GM18498 (cell line): ENCODE data around the gene OTOP1.
"Not testable (repeated sequence)": the region's sequence is repeated elsewhere in the genome, so short reads cannot be mapped to it uniquely, and the experiment has no call there.

Experiments
- ATAC-seq: cut with Tn5 transposase; IDR thresholded peaks from one replicate; pipeline ENCODE4 v1.9.1; 2021; ENCODE audit warnings: mild to moderate bottlenecking, moderate library complexity; ENCODE audit not compliant: unreplicated experiment

OTOP1 gene

DNA sequence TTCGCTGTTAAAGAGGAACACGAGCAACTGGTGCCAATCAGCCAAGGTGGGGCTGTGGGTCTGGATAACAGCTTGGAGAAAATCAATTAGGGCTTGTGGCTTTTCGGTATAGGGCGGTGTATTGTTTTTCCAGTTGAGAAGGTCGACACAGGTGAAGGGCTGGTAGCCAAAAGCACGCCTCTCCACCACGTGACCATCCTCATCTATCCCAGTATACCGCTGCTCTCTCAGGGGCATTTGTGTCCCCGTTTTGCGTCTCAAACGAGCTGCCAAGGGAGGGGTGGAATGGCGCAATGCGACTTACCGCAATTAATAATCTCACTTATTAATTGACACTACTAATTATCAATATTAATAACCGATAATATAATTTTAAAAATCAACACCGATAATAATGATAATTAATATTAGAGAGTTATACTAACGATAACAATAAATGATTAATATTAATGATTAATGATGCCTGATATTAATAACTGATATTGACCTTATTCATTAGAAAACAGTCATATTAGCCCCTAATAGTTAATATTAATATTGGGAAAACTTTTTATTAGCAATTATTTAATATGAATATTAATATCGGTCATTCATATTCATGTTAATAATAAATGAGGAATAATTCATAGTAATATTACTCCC, 62.1 kb downstream of the OTOP1 start:
- not testable (repeated sequence) for ATAC-seq

- ATAC-seq: not testable (repeated sequence)
Observed at GRCh38 chr4:4162186-4162585, 64.5 kb downstream of the OTOP1 start.

GRCh38 chr4:4160956-4161665, 65.6 kb downstream of the OTOP1 start:
- not testable (repeated sequence) for ATAC-seq

GRCh38 chr4:4145622-4146021, 81.1 kb downstream of the OTOP1 start:
- not testable (repeated sequence) for ATAC-seq

GRCh38 chr4:4143376-4143775, 83.4 kb downstream of the OTOP1 start:
- not testable (repeated sequence) for ATAC-seq

DNA sequence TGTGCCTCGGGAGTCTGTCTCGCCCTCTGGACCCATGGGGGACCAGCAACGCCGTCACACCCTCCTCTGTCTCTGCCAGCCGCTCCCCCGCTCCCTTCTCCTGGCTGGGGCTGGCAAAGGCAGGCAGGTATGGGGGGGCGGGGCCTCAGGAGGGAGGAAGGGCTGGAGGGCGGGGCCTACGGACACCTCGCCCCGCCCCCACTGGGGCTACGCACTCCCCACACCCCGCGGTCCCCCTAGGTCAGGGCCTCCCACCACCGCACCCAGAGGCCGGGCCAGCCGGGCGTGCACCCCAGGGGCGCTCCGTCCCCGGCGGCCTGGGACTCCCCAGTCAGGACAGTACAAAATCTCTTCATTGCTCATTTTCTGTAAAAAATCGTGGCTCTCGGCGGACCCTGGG, 84.0 kb downstream of the OTOP1 start:
- not testable (repeated sequence) for ATAC-seq

GRCh38 chr4:4141186-4141585, 85.5 kb downstream of the OTOP1 start:
- not testable (repeated sequence) for ATAC-seq
